K562 (cell line): Measurements from ENCODE around the gene TTN. TPM values are rescaled to one million over a fixed set of nuclear protein-coding genes. Genes with fewer than 3 reads are reported as not detected.
A peak's percentile ranks its signal among the peaks of the same experiment; 100 is the strongest.

Experiments
- EGR1 ChIP-seq: fragments of 450-650 bp; conservative IDR thresholded peaks from 2 replicates; pipeline ENCODE4 v1.6.1; 2017; ENCODE audit warnings: mild to moderate bottlenecking
- RREB1 ChIP-seq: fragments of 250-450 bp; sonication (Bioruptor Pico); IDR thresholded peaks from 2 replicates; pipeline ENCODE4 v1.4.0; 2020
- polyA plus RNA-seq, 8 experiments: library from polyadenylated mRNA; depleted of rRNA in 4 of 8; stranded (reverse) in 5 of 8; unstranded in 3 of 8; fragments of >200 nt; fragmentation: Nextera tagmentation in 2 of 8; fragmentation: Illumina TruSeq in 1 of 8; extraction: Ambion mirVana in 2 of 8; extraction: Trizol in 1 of 8; gene quantifications; 2 replicates each; pipeline versions ENCODE4 v1.2.1 to v1.2.3, GENCODE V29; 2011 to 2014; ENCODE audit warnings: inconsistent platforms in 1 of 8, missing spikeins in 1 of 8
- total RNA-seq, 7 experiments: library from RNA; depleted of rRNA in 6 of 7; stranded (reverse); fragments of >200 nt in 6 of 7; fragmentation: Illumina TruSeq in 2 of 7; extraction: Trizol in 2 of 7; gene quantifications; 2 replicates each; pipeline versions ENCODE4 v1.2.1 to v1.2.3, GENCODE V29; 2011 to 2021; ENCODE audit warnings: low replicate concordance in 1 of 7

TTN gene
- total and polyA plus RNA-seq, 9 of the 15 experiments (the other 6 are each of a cell fraction or from before 2014, with no cell fraction given) = under 0.01 to 0.20 (median 0.04) TPM; not detected in 1

GRCh38 chr2:178522950-178523595 is 284.1 kb downstream of the TTN start (continued):
- peak; percentile 27 for TF ChIP-seq EGR1
- TF ChIP-seq RREB1 (CRISPR knock-in tag) = peak; percentile 85; the same call in 1 of the 2 replicates
